HG02678 (cell line): ENCODE results near the gene PEX5.
"Not testable (repeated sequence)": the region's sequence is repeated elsewhere in the genome, so short reads cannot be mapped to it uniquely, and the experiment has no call there.

Experiments
- ATAC-seq: cut with Tn5 transposase; IDR thresholded peaks from one replicate; pipeline ENCODE4 v1.9.1; 2021; ENCODE audit warnings: mild to moderate bottlenecking, moderate library complexity; ENCODE audit not compliant: unreplicated experiment

The PEX5 gene

GRCh38 chr12:7158781-7159609 lies 30.5 kb upstream of the PEX5 start:
- no peak for ATAC-seq

GRCh38 chr12:7160183-7160582 lies 29.3 kb upstream of the PEX5 start:
- no peak for ATAC-seq

GRCh38 chr12:7161327-7161726 lies 28.2 kb upstream of the PEX5 start:
- ATAC-seq: no peak

- no peak for ATAC-seq
These were observed 27.7 kb upstream of the PEX5 start for GRCh38 chr12:7161811-7162210.

- no peak for ATAC-seq
These were observed 26.8 kb upstream of the PEX5 start for GRCh38 chr12:7162691-7163114.

GRCh38 chr12:7169951-7170350 lies 19.5 kb upstream of the PEX5 start:
- no peak for ATAC-seq

- no peak for ATAC-seq
These were observed 17.6 kb upstream of the PEX5 start for GRCh38 chr12:7171854-7172253.

- ATAC-seq: no peak
These were observed 14.0 kb upstream of the PEX5 start for GRCh38 chr12:7175493-7175892.

- no peak for ATAC-seq
These were observed 12.9 kb upstream of the PEX5 start for GRCh38 chr12:7176595-7176994.

GRCh38 chr12:7178481-7178880 lies 11.0 kb upstream of the PEX5 start:
- no peak for ATAC-seq

GRCh38 chr12:7180685-7181084 lies 8.8 kb upstream of the PEX5 start:
- no peak for ATAC-seq

GRCh38 chr12:7186058-7186457 lies 3.4 kb upstream of the PEX5 start:
- ATAC-seq: not testable (repeated sequence)

- ATAC-seq: peak; percentile 27
These were observed 706 bp upstream of the PEX5 start for GRCh38 chr12:7188562-7189397.

- ATAC-seq: no peak
These were observed 976 bp downstream of the PEX5 start for GRCh38 chr12:7190268-7191055.

- no peak for ATAC-seq
These were observed 4.2 kb downstream of the PEX5 start for GRCh38 chr12:7193674-7194073.

GRCh38 chr12:7197841-7198240 lies 8.4 kb downstream of the PEX5 start:
- ATAC-seq: no peak

- ATAC-seq: no peak
These were observed 13.6 kb downstream of the PEX5 start for GRCh38 chr12:7203109-7203508.

- no peak for ATAC-seq
These were observed 15.6 kb downstream of the PEX5 start for GRCh38 chr12:7205091-7205490.

- ATAC-seq: no peak
These were observed 17.2 kb downstream of the PEX5 start for GRCh38 chr12:7206691-7207090.

GRCh38 chr12:7207866-7208625 lies 18.6 kb downstream of the PEX5 start:
- ATAC-seq: no peak

- no peak for ATAC-seq
These were observed 20.5 kb downstream of the PEX5 start for GRCh38 chr12:7209958-7210357.
